ENCODE measurements around the gene COL6A5. TPM values are rescaled to one million over a fixed set of nuclear protein-coding genes. Genes with fewer than 3 reads are reported as not detected.

COL6A5 gene
- total RNA-seq, 1 experiment from 2014 or later: 0.04 TPM

DNA sequence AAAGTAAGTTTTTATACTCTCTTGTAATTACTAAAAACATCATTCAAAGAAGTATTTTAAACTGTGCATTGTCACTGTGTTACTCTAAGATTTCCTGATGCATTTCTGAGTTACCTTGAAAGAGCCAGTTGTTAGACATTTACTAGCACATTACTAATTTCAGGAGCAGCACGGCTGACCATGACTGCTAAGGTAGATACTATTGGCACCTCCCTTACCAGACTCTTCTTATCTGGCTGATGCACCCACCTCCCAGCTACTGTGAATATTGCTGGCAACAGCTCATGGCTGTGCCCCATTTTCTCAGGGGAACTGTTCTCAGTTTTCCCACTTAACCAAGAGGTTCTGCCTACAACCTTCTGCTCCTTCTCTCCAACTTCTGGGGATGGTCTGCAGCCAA lies 29.4 kb downstream of the COL6A5 start:
- H2BK5ac ChIP-seq (ENCODE audit: insufficient read length, low read length): no peak overlapping the region
- no peak overlapping the region for H3K23ac ChIP-seq (ENCODE audit: insufficient read length, low read depth, low read length)
- H3K14ac ChIP-seq (ENCODE audit: insufficient read depth, low read length): no peak overlapping the region
- no CpG with 5 or more reads among the region's 1 CpG for WGBS (ENCODE audit: extremely low coverage, insufficient read length, low lambda C conversion rate)
- H3K4me2 ChIP-seq (ENCODE audit: insufficient read depth, insufficient read length, low read length): no peak overlapping the region
- no peak overlapping the region for H4K91ac ChIP-seq (ENCODE audit: insufficient read length, low read depth, low read length)
- no peaks in the 10 kb centered on the region for H3K23me2 ChIP-seq (ENCODE audit: insufficient read length, low read depth, low read length, poor library complexity, severe bottlenecking)
- H3K4me3 Mint-ChIP-seq: no peak overlapping the region
- no peaks in the 10 kb centered on the region for H3K79me1 ChIP-seq (ENCODE audit: insufficient read depth, low read depth, low read length, poor library complexity, severe bottlenecking)
- no peak overlapping the region for H2AFZ ChIP-seq (ENCODE audit: low read length)
- H4K8ac ChIP-seq (replicated peaks; ENCODE audit: insufficient read length, low read depth, low read length): no peak overlapping the region
- H3K4me1 Mint-ChIP-seq: no peaks in the 10 kb centered on the region
- no peaks in the 10 kb centered on the region for H3K36me3 Mint-ChIP-seq (ENCODE audit: insufficient read depth in 1 of 3, low read depth in 3 of 3)
- H3T11ph ChIP-seq (ENCODE audit: low read length): no peak overlapping the region
- DNase-seq: no peak
- H3K9me3 ChIP-seq (ENCODE audit: control insufficient read depth, low read depth, low read length): no peaks in the 10 kb centered on the region
- H3K27me3 Mint-ChIP-seq (ENCODE audit: low read depth): no peaks in the 10 kb centered on the region
- no peak overlapping the region for H3K18ac ChIP-seq (ENCODE audit: insufficient read length, low read depth, low read length)
- no peaks in the 10 kb centered on the region for H3K4me1 ChIP-seq (ENCODE audit: insufficient read depth, low read length)
- H3K27ac Mint-ChIP-seq: no peak overlapping the region
- no peaks in the 10 kb centered on the region for H3K9me3 Mint-ChIP-seq
- H3K27me3 ChIP-seq (ENCODE audit: insufficient read depth, low read length): no peaks in the 10 kb centered on the region
- no peak overlapping the region for H2BK20ac ChIP-seq (ENCODE audit: low read depth, low read length, poor library complexity, severe bottlenecking)
- no peaks in the 10 kb centered on the region for H3K79me2 ChIP-seq (ENCODE audit: insufficient read depth, low read length)
- H2BK120ac ChIP-seq (ENCODE audit: low read depth, low read length, poor library complexity, severe bottlenecking): no peak overlapping the region
- no peak overlapping the region for H2BK15ac ChIP-seq (ENCODE audit: low read depth, low read length)
- no peak overlapping the region for H3K27ac ChIP-seq (ENCODE audit: insufficient read length, low read depth, low read length)
- H4K5ac ChIP-seq (ENCODE audit: insufficient read length, low read depth, low read length): no peak overlapping the region
- H3K56ac ChIP-seq (ENCODE audit: insufficient read length, low read depth, low read length): no peak overlapping the region
- H4K20me1 ChIP-seq (ENCODE audit: control insufficient read depth, insufficient read depth, insufficient read length): no peaks in the 10 kb centered on the region
- TF ChIP-seq, protein P1, sequence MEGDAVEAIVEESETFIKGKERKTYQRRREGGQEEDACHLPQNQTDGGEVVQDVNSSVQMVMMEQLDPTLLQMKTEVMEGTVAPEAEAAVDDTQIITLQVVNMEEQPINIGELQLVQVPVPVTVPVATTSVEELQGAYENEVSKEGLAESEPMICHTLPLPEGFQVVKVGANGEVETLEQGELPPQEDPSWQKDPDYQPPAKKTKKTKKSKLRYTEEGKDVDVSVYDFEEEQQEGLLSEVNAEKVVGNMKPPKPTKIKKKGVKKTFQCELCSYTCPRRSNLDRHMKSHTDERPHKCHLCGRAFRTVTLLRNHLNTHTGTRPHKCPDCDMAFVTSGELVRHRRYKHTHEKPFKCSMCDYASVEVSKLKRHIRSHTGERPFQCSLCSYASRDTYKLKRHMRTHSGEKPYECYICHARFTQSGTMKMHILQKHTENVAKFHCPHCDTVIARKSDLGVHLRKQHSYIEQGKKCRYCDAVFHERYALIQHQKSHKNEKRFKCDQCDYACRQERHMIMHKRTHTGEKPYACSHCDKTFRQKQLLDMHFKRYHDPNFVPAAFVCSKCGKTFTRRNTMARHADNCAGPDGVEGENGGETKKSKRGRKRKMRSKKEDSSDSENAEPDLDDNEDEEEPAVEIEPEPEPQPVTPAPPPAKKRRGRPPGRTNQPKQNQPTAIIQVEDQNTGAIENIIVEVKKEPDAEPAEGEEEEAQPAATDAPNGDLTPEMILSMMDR (conservative IDR thresholded peaks at IDR 0.05): no peak
- no peak overlapping the region for H2BK12ac ChIP-seq (ENCODE audit: insufficient read length, low read depth, low read length)
- H2AK5ac ChIP-seq (ENCODE audit: insufficient read length, low read length): no peak overlapping the region
- no peak overlapping the region for H3K4ac ChIP-seq (ENCODE audit: low read depth, low read length)
- H3K9ac ChIP-seq (ENCODE audit: extremely low read depth, insufficient read length, low read length): no peak overlapping the region
